ENCODE results near the gene NRXN3.

NRXN3 gene

DNA sequence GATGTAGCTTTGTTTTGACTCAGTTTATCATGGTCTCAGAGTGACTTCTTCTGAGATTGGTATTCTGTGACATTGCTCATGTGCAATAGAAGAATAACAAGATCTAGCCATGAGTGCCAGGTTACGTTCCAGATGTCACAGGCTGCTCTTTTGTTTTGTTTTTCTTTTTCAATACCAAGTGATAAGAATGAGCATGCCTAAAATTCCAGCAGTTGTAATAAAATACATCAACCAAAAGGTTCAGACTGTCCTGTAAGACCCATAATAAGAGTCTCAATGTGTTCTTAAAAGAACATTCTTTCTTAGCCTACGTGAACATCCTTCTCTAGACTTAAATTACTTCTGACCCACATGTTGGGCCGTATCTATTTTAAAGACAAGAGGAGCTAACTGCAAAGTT, 1371.9 kb downstream of the NRXN3 start:
- no peak overlapping the region for H3K27ac Mint-ChIP-seq
- no peaks in the 10 kb centered on the region for H3K4me1 Mint-ChIP-seq
- no peaks in the 10 kb centered on the region for H3K36me3 Mint-ChIP-seq
- H3K9me3 Mint-ChIP-seq = peaks cover 6% of the 10 kb centered on the region
- DNase-seq (ENCODE audit: low spot score in 2 of 2) (no peak), ATAC-seq (no peak)
- H3K4me3 Mint-ChIP-seq = no peak overlapping the region

DNA sequence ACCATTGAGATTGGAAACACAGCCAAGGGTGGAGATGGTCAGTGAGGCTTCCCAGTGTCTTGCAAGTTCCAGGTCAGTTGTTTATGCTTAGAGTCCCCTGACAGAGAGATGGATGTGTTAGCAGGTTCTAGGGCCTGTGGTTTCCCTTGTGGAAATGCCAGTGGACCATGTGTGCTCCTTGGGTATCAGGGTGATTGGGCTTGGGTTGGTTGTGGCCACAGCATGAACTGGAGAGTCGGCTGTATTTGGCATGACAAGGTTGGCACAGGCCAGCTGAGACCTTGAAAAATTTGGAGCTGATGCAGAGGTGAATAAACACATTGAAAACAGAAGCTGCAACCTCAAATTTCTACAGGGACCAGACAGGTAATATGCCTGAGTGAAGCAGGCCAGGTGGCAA, 1373.2 kb downstream of the NRXN3 start:
- H3K4me3 Mint-ChIP-seq = no peak overlapping the region
- H3K4me1 Mint-ChIP-seq = no peaks in the 10 kb centered on the region
- H3K27ac Mint-ChIP-seq = no peak overlapping the region
- ATAC-seq (no peak), DNase-seq (ENCODE audit: low spot score in 2 of 2) (no peak)
- H3K36me3 Mint-ChIP-seq = no peaks in the 10 kb centered on the region
- peaks cover 11% of the 10 kb centered on the region for H3K9me3 Mint-ChIP-seq

GRCh38 chr14:79543967-79544697, 1374.0 kb downstream of the NRXN3 start:
- no peak overlapping the region for H3K4me3 Mint-ChIP-seq
- no peak for DNase-seq (ENCODE audit: low spot score in 2 of 2)
- no peak for ATAC-seq
- no peak overlapping the region for H3K27ac Mint-ChIP-seq
- no peaks in the 10 kb centered on the region for H3K36me3 Mint-ChIP-seq
- no peaks in the 10 kb centered on the region for H3K4me1 Mint-ChIP-seq
- peaks cover 11% of the 10 kb centered on the region for H3K9me3 Mint-ChIP-seq

- no peaks in the 10 kb centered on the region for H3K4me1 Mint-ChIP-seq
- no peak overlapping the region for H3K4me3 Mint-ChIP-seq
- H3K36me3 Mint-ChIP-seq = no peaks in the 10 kb centered on the region
- no peak overlapping the region for H3K27ac Mint-ChIP-seq
- ATAC-seq (no peak), DNase-seq (ENCODE audit: low spot score in 2 of 2) (no peak)
- peaks cover 9% of the 10 kb centered on the region for H3K9me3 Mint-ChIP-seq
These were observed 1374.5 kb downstream of the NRXN3 start for GRCh38 chr14:79544698-79545070.

DNA sequence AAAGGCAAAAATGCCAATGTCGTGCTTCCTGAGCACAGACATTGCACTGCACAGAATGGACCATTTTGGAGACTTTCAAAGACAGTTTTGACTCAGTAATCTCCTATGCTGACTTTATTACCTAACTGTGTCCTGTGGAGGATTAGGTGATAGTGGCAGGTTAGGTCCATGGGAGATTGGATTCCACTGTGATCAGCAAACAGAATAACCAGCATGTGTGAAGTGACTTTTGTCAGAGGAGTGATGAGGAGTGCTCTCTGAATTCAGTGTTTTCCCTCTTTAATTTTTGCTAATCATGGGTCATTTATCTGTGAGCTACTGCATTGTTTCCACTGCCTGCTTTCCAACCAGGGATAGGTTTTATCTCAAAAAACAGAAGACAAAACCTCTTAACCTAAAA, 1378.7 kb downstream of the NRXN3 start:
- ATAC-seq (no peak), DNase-seq (ENCODE audit: low spot score in 2 of 2) (no peak)
- Mint-ChIP-seq H3K9me3 (peaks cover 15% of the 10 kb centered on the region), H3K4me1 (no peaks in the 10 kb centered on the region), H3K4me3 (no peak overlapping the region), H3K27ac (no peak overlapping the region), H3K36me3 (no peaks in the 10 kb centered on the region)

GRCh38 chr14:79549515-79549914, 1379.3 kb downstream of the NRXN3 start:
- no peak overlapping the region for H3K27ac Mint-ChIP-seq

DNA sequence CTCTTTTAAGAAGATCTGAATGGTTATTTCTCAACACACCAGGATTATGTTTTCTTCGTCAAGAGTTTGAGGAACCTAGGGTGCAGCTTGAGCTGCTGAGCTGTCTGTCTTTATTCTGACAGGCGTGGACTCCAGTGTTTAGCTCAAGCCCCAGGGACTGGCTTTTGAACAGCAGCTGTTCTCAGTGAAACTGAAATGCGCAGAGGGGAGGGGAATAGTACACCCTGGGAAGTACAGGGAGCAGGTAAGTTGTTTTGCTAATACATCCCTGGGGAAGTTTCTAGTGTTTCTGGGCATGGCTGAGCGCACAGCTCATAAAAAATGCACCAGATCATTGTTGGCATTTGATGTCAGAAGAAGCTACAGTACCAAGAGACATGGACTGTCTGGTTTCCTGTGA, 1381.3 kb downstream of the NRXN3 start:
- DNase-seq (ENCODE audit: low spot score in 2 of 2) (no peak), ATAC-seq (no peak)
- Mint-ChIP-seq H3K36me3 (no peaks in the 10 kb centered on the region), H3K4me1 (no peaks in the 10 kb centered on the region), H3K4me3 (no peak overlapping the region), H3K9me3 (peaks cover 17% of the 10 kb centered on the region), H3K27ac (no peak overlapping the region)

More at GRCh38 chr14:79549515-79549914, 1379.3 kb downstream of the NRXN3 start:
- ATAC-seq = no peak
- DNase-seq (ENCODE audit: low spot score in 2 of 2) = no peak
- Mint-ChIP-seq H3K36me3 (no peaks in the 10 kb centered on the region), H3K4me1 (no peaks in the 10 kb centered on the region), H3K4me3 (no peak overlapping the region), H3K9me3 (peaks cover 17% of the 10 kb centered on the region)

DNA sequence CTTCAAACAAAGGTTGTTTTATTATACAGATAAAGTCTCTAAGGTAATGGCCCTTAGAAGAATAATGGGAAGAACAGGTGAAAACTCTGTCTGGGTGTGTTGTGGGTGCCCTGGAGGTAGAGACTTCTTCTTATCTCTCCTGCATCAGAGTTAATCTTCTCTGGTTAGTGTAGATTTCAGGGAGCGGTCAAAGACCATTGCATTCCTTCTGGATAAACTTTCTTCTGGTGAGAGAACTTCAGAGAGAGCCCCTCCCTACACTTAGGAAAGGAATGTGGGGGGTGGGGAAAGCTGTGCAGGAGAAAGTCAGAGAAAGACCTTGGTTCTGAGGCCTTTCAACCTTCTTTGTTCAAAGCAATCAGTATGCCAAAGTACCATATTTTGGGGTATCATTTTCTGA, 1382.6 kb downstream of the NRXN3 start:
- H3K36me3 Mint-ChIP-seq = no peaks in the 10 kb centered on the region
- H3K4me3 Mint-ChIP-seq = no peak overlapping the region
- no peak overlapping the region for H3K27ac Mint-ChIP-seq
- DNase-seq (ENCODE audit: low spot score in 2 of 2) = no peak
- ATAC-seq = no peak
- no peaks in the 10 kb centered on the region for H3K4me1 Mint-ChIP-seq
- H3K9me3 Mint-ChIP-seq = peaks cover 14% of the 10 kb centered on the region

- no peaks in the 10 kb centered on the region for H3K36me3 Mint-ChIP-seq
- peaks cover 14% of the 10 kb centered on the region for H3K9me3 Mint-ChIP-seq
- no peak for DNase-seq (ENCODE audit: low spot score in 2 of 2)
- no peak for ATAC-seq
- H3K4me1 Mint-ChIP-seq = no peaks in the 10 kb centered on the region
- H3K27ac Mint-ChIP-seq = no peak overlapping the region
- no peak overlapping the region for H3K4me3 Mint-ChIP-seq
These were observed 1384.6 kb downstream of the NRXN3 start for GRCh38 chr14:79554816-79555215.

DNA sequence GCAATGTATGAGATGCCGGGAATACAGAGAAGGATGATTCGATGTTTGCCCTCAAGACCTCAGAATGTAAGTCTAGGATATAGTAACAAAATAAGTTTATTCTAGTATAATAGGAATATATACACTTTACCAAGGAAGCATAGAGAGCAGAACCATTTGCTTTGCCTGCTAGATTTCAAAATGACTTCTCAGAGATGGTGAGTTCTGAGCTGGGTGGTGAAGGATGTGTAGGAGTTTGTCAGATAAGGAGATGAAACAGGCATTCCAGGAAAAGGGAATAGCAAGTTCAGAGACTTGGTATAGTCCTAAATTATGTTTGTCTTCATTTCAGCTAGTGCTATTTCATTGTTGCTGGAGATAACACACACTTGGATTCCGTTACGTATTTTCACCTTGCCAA, 1385.3 kb downstream of the NRXN3 start:
- Mint-ChIP-seq H3K9me3 (peaks cover 14% of the 10 kb centered on the region), H3K36me3 (no peaks in the 10 kb centered on the region)
- ATAC-seq = no peak

GRCh38 chr14:79557309-79557708, 1387.1 kb downstream of the NRXN3 start:
- no peaks in the 10 kb centered on the region for H3K36me3 Mint-ChIP-seq
- no peaks in the 10 kb centered on the region for H3K4me1 Mint-ChIP-seq

More for the DNA sequence above, 1385.3 kb downstream of the NRXN3 start:
- Mint-ChIP-seq H3K27ac (no peak overlapping the region), H3K4me3 (no peak overlapping the region), H3K4me1 (no peaks in the 10 kb centered on the region)
- no peak for DNase-seq (ENCODE audit: low spot score in 2 of 2)

DNA sequence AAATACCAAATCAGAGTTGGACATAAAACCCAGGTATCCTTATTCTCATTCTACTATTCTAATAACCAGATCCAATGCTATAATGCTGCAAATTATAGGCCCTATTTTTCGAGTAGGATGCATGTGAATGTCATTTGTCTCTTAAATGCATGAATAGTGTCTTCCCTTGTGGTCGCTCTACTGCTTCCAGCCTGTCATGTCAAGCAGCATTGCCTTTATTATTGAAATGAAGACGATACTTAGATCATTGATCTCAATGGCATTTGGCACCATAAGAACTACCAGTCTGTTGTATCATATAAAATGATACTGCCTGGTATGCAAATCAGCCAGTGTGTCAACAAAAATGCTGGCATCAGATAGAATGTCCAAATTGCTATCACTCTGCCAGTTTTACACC, 1392.0 kb downstream of the NRXN3 start:
- no peak overlapping the region for H3K4me3 Mint-ChIP-seq
- ATAC-seq = no peak

More at GRCh38 chr14:79557309-79557708, 1387.1 kb downstream of the NRXN3 start:
- Mint-ChIP-seq H3K27ac (no peak overlapping the region), H3K9me3 (peaks cover 15% of the 10 kb centered on the region), H3K4me3 (no peak overlapping the region)
- ATAC-seq = no peak
- DNase-seq (ENCODE audit: low spot score in 2 of 2) = no peak

GRCh38 chr14:79564371-79564770, 1394.2 kb downstream of the NRXN3 start:
- no peak overlapping the region for H3K27ac Mint-ChIP-seq
- peaks cover 3% of the 10 kb centered on the region for H3K9me3 Mint-ChIP-seq
- no peak for ATAC-seq
- no peaks in the 10 kb centered on the region for H3K4me1 Mint-ChIP-seq
- H3K4me3 Mint-ChIP-seq = no peak overlapping the region
- DNase-seq (ENCODE audit: low spot score in 2 of 2) = no peak
- no peaks in the 10 kb centered on the region for H3K36me3 Mint-ChIP-seq

More for the DNA sequence above, 1392.0 kb downstream of the NRXN3 start:
- Mint-ChIP-seq H3K9me3 (peaks cover 3% of the 10 kb centered on the region), H3K27ac (no peak overlapping the region), H3K36me3 (no peaks in the 10 kb centered on the region), H3K4me1 (no peaks in the 10 kb centered on the region)
- no peak for DNase-seq (ENCODE audit: low spot score in 2 of 2)

DNA sequence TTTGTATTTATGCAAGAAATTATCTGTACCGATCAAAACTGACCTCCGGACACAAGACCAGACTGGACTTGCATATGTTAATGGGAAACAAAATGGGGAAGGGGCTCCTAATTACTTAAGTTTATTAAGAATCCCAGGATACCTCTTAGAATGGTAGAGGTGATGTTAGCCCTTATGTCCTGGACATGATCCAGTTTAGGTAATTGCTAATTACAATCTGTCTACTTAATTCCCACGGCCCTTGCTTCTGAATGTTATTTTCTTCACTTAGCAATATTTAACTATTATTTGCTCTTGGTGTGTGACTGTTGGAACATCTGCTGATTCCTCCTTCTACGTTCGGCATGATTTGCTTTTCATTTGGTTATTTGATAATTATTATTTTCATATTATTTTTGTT, 1397.1 kb downstream of the NRXN3 start:
- ATAC-seq = no peak
- H3K4me1 Mint-ChIP-seq = no peaks in the 10 kb centered on the region
- no peak overlapping the region for H3K4me3 Mint-ChIP-seq
- H3K36me3 Mint-ChIP-seq = no peaks in the 10 kb centered on the region
- H3K9me3 Mint-ChIP-seq = peaks cover 5% of the 10 kb centered on the region
- no peak overlapping the region for H3K27ac Mint-ChIP-seq
- no peak for DNase-seq (ENCODE audit: low spot score in 2 of 2)

GRCh38 chr14:79568594-79568993, 1398.4 kb downstream of the NRXN3 start:
- no peaks in the 10 kb centered on the region for H3K4me1 Mint-ChIP-seq

DNA sequence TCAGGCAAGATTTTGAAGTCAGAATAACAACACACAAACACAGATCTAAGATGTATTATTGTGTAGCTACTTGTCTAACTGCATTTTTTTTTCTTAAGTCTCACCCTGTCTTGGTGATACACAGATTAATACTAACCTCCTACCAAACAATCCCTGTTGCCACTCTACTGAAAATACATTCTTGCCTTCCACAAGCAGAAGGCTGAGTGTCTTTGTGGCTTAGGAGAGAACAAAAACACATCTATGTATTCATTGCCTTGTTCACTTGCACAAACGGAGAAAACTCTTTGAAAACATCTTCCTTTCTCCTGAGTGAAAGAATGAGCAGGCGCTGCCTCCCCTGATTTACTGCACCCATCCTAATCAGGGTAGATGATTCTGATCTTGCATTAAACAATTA, 1398.9 kb downstream of the NRXN3 start:
- no peaks in the 10 kb centered on the region for H3K36me3 Mint-ChIP-seq
- DNase-seq (ENCODE audit: low spot score in 2 of 2) = no peak
- H3K9me3 Mint-ChIP-seq = peaks cover 5% of the 10 kb centered on the region
- ATAC-seq = no peak
- H3K4me1 Mint-ChIP-seq = no peaks in the 10 kb centered on the region
- H3K27ac Mint-ChIP-seq = no peak overlapping the region
- H3K4me3 Mint-ChIP-seq = no peak overlapping the region

More at GRCh38 chr14:79568594-79568993, 1398.4 kb downstream of the NRXN3 start:
- Mint-ChIP-seq H3K27ac (no peak overlapping the region), H3K9me3 (peaks cover 5% of the 10 kb centered on the region), H3K4me3 (no peak overlapping the region), H3K36me3 (no peaks in the 10 kb centered on the region)
- DNase-seq (ENCODE audit: low spot score in 2 of 2) (no peak), ATAC-seq (no peak)
